BE2C (cell line): ENCODE measurements around the gene MAP2.

Experiments
- DNase-seq: peaks from one replicate; pipeline ENCODE4 v3.0.0-alpha.2; 2020
- H3K27me3 ChIP-seq: fragments of 250-450 bp; sonication (Bioruptor Pico); 2 replicates; pipeline ENCODE4 v1.5.1; 2020; ENCODE audit warnings: mild to moderate bottlenecking
- H3K36me3 ChIP-seq: fragments of 250-450 bp; sonication (Bioruptor Pico); 2 replicates; pipeline ENCODE4 v1.5.1; 2020; ENCODE audit warnings: mild to moderate bottlenecking
- H3K4me1 ChIP-seq: fragments of 250-450 bp; sonication (Bioruptor Pico); 2 replicates; pipeline ENCODE4 v1.5.1; 2020
- H3K4me3 ChIP-seq: 2 replicates; pipeline ENCODE4 v1.5.1; 2011; ENCODE audit warnings: low read depth, low read length
- H3K9me3 ChIP-seq: fragments of 250-450 bp; sonication (Bioruptor Pico); 2 replicates; pipeline ENCODE4 v1.5.1; 2020
- TF ChIP-seq, protein P1 (sequence below): IDR thresholded peaks from 2 replicates; pipeline ENCODE4 v1.5.1; 2012; ENCODE audit warnings: mild to moderate bottlenecking, low read depth, low read length

Gene MAP2

GRCh38 chr2:209766613-209767012 is 342.8 kb downstream of the MAP2 start:
- TF ChIP-seq, protein P1, sequence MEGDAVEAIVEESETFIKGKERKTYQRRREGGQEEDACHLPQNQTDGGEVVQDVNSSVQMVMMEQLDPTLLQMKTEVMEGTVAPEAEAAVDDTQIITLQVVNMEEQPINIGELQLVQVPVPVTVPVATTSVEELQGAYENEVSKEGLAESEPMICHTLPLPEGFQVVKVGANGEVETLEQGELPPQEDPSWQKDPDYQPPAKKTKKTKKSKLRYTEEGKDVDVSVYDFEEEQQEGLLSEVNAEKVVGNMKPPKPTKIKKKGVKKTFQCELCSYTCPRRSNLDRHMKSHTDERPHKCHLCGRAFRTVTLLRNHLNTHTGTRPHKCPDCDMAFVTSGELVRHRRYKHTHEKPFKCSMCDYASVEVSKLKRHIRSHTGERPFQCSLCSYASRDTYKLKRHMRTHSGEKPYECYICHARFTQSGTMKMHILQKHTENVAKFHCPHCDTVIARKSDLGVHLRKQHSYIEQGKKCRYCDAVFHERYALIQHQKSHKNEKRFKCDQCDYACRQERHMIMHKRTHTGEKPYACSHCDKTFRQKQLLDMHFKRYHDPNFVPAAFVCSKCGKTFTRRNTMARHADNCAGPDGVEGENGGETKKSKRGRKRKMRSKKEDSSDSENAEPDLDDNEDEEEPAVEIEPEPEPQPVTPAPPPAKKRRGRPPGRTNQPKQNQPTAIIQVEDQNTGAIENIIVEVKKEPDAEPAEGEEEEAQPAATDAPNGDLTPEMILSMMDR: no peak
- H3K27me3 ChIP-seq: no peaks in the 10 kb centered on the region
- H3K36me3 ChIP-seq: no peaks in the 10 kb centered on the region; the same call in 1 of the 2 replicates
- peaks cover 4% of the 10 kb centered on the region for H3K4me1 ChIP-seq
- no peaks in the 10 kb centered on the region for H3K9me3 ChIP-seq
- DNase-seq: no peak
- H3K4me3 ChIP-seq: no peak overlapping the region

GRCh38 chr2:209767316-209767715 is 343.5 kb downstream of the MAP2 start:
- TF ChIP-seq, protein P1: no peak
- no peak for DNase-seq
- H3K27me3 ChIP-seq: no peaks in the 10 kb centered on the region
- no peaks in the 10 kb centered on the region for H3K9me3 ChIP-seq
- peaks cover 4% of the 10 kb centered on the region for H3K4me1 ChIP-seq
- no peak overlapping the region for H3K4me3 ChIP-seq
- no peaks in the 10 kb centered on the region; the same call in 1 of the 2 replicates for H3K36me3 ChIP-seq

DNA sequence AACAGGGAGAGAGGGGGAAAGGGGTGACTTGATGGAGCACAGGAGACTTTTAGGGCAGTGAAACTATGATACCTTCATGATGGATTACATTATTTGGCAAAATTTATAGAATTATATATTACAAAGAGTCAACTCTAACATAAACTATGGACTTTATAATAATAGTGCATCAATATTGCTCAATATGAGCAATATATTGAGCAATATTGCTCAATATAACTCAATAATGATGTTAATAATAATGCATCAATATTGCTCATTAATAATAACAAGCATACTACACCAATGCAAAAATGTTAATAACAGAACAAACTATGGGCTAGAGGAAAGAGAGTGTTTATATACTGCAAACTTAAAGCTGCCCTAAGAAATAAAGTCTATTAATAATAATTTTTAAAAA is 344.7 kb downstream of the MAP2 start:
- Histone ChIP-seq H3K4me3 (no peak overlapping the region), H3K27me3 (no peaks in the 10 kb centered on the region), H3K4me1 (peaks cover 8% of the 10 kb centered on the region), H3K9me3 (no peaks in the 10 kb centered on the region), H3K36me3 (no peaks in the 10 kb centered on the region; the same call in 1 of the 2 replicates)
- TF ChIP-seq, protein P1: no peak
- DNase-seq: no peak

DNA sequence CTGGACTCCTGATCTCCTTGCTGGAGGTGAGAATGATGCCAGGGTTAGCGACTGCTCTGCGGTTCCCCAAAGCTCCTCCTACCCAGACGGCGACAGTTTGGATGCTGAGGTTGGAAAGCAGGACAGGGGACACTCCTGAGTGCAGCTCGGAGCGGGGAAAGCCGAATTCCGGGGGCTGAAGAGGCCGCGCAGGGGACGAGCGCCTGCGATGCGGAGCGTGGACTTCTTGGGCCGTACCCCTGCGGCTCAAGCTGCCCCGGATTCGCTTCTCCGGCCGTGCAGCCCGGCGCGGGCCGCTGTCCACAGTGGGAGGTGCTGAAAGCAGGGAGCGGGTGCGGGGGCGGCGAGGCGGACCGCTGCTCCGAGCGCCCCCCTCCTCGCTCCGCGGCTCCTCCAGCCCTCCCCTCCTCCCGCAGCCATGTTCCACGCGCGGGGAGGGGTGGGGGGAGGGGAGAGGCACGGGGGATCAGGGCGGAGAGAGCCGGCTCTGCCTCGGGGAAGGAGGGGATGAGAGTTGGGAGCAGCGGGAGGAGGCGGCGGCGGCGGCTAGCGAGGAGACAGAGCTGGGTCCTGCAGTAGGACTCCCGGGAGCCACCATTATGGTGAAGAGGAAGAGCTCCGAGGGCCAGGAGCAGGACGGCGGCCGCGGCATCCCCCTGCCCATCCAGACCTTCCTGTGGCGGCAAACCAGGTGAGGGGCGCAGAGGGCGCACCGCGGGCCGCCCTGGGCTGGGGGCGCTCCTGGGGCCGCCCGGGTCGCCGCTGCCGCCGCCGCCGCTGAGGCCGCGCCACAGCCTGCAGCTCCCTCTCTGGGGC is 347.8 kb downstream of the MAP2 start, which contains the start of gene UNC80:
TSS of gene UNC80 (plus strand) at position 359 of the 816 bp plus-strand sequence. CDS start at position 600, 241 bp downstream.
- Histone ChIP-seq H3K4me1 (peaks cover 8% of the 10 kb centered on the region), H3K27me3 (no peaks in the 10 kb centered on the region), H3K36me3 (peaks cover 5% of the 10 kb centered on the region), H3K9me3 (no peaks in the 10 kb centered on the region), H3K4me3 (peak within 1 kb of the TSS; percentile 72)
- DNase-seq: peak; percentile 72
- TF ChIP-seq, protein P1: no peak

- Histone ChIP-seq H3K36me3 (peaks cover 9% of the 10 kb centered on the region), H3K9me3 (no peaks in the 10 kb centered on the region), H3K4me3 (peak overlapping the region; percentile 72), H3K27me3 (no peaks in the 10 kb centered on the region), H3K4me1 (peaks cover 8% of the 10 kb centered on the region)
- DNase-seq: peak; percentile 62
- TF ChIP-seq, protein P1: no peak
These were observed 348.4 kb downstream of the MAP2 start for GRCh38 chr2:209772290-209772685.

DNA sequence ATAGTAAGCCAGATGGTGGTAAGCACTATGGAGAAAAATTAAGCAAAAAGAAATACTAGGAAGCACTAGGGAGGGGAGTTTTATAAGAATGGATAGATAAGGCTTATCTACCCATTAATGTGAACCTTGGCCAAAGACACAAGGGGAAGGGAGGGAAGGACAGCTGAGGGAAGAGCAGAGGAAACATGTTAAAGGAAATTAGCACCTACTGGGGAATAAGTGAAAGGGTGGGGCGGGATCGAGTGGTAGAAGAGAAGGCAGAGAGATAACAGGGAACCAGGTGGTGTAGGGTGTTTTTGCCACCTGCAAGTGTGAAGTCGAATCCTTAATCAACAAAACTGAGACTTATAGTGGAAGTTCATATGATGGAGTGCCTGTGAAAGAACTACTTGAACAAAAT is 349.5 kb downstream of the MAP2 start:
- peaks cover 16% of the 10 kb centered on the region for H3K36me3 ChIP-seq
- H3K27me3 ChIP-seq: no peaks in the 10 kb centered on the region
- TF ChIP-seq, protein P1: no peak
- no peak for DNase-seq
- H3K9me3 ChIP-seq: no peaks in the 10 kb centered on the region
- H3K4me3 ChIP-seq: peak overlapping the region; percentile 72; the same call in 1 of the 2 replicates
- H3K4me1 ChIP-seq: peaks cover 8% of the 10 kb centered on the region
